Brain microvascular endothelial cell (primary cell): ENCODE measurements around the gene OCSTAMP.
A peak's percentile ranks its signal among the peaks of the same experiment; 100 is the strongest.

Experiments used
- DNase-seq: peaks from one replicate; pipeline ENCODE4 v3.0.0-alpha.2; 2020
- H3K27ac ChIP-seq: fragments of 250-450 bp; sonication (Bioruptor Pico); 2 replicates; pipeline ENCODE4 v1.5.1; 2020; ENCODE audit warnings: mild to moderate bottlenecking, moderate library complexity
- H3K27me3 ChIP-seq: fragments of 250-450 bp; sonication (Bioruptor Pico); replicated peaks from 2 replicates; pipeline ENCODE4 v1.5.1; 2020; ENCODE audit warnings: mild to moderate bottlenecking
- H3K36me3 ChIP-seq: fragments of 250-450 bp; sonication (Bioruptor Pico); replicated peaks from 2 replicates; pipeline ENCODE4 v1.5.1; 2020; ENCODE audit warnings: mild to moderate bottlenecking
- H3K4me3 ChIP-seq: 2 replicates; pipeline ENCODE4 v1.5.1; 2011; ENCODE audit warnings: low read depth, mild to moderate bottlenecking, control low read depth, low read length, moderate library complexity
- CTCF ChIP-seq: IDR thresholded peaks from 2 replicates; pipeline ENCODE4 v1.5.1; 2011; ENCODE audit warnings: low read depth, mild to moderate bottlenecking, moderate library complexity, low read length, control low read depth, inconsistent platforms; ENCODE audit errors: missing control alignments
- in situ Hi-C: cut with HindIII; loops from 2 replicates; pipeline ENCODE4 v1.10.0; 2017; ENCODE audit warnings: low sequenced_read_pairs, low pct_ligation_motif_present

OCSTAMP gene

DNA sequence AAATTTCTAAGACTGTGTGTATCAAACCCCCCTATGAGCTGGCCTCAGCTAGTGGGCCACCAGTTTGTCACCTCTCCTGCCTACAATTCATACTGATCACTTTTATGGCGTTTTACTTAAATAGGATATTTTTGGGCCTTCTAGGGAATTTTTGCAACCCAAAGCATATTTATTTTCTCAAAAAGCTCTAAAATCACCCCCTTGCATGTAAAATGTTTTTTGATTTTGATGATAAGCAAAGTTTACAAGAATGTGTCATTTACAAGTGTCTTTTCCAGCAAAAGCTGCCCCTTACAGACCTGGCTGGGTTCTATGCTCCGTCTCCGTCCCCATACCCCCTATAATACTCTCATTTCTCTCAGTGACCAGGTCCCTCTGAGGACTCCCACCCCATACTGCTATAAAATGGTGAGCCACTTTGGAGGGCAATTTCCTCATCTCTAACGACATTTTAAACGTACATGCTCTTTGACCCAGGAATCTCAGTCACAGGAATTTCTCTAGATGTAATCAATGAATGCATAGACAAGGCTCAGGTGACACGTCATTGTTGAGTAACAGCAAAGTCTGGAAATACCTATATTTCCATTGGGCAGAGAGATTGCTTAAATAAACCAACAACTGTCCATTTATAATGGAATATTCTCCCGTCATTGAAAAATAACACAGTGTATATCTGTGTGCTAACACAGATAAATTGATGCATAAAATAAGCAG, 13.9 kb upstream of the OCSTAMP start:
- in situ Hi-C loops = no loop called here
- H3K4me3 ChIP-seq = no peak overlapping the region
- no peaks in the 10 kb centered on the region for H3K36me3 ChIP-seq
- no peak for TF ChIP-seq CTCF
- no peak for DNase-seq
- no peaks in the 10 kb centered on the region for H3K27me3 ChIP-seq
- H3K27ac ChIP-seq = no peak overlapping the region

DNA sequence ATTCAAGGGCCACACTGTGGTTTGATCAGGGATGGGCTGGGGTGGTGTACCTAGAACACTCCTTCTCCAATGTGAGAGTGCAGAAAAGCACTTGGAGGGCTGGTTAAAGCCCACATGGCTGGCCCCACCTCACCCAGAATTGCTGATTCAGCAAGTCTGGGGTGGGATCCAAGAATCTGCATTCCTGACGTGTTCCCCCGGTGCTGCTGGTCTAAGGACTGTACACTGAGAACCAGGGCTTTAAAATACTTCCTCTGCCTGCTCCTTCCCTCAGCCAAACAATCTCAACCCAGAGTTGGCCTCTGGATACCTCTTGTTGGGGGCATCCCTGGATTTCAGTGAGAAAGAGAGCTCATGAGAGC, 13.4 kb upstream of the OCSTAMP start:
- no peaks in the 10 kb centered on the region for H3K27me3 ChIP-seq
- TF ChIP-seq CTCF = no peak
- H3K36me3 ChIP-seq = no peaks in the 10 kb centered on the region
- no peak overlapping the region for H3K4me3 ChIP-seq
- DNase-seq = no peak
- no peak overlapping the region for H3K27ac ChIP-seq
- in situ Hi-C loops = no loop called here

- H3K4me3 ChIP-seq = peak overlapping the region; percentile 43
- TF ChIP-seq CTCF = peak; percentile 15
- no peak overlapping the region for H3K27ac ChIP-seq
- in situ Hi-C loops = no loop called here
- DNase-seq = no peak
- no peaks in the 10 kb centered on the region for H3K36me3 ChIP-seq
- no peaks in the 10 kb centered on the region for H3K27me3 ChIP-seq
Measured at GRCh38 chr20:46563170-46563859, 12.9 kb upstream of the OCSTAMP start.

DNA sequence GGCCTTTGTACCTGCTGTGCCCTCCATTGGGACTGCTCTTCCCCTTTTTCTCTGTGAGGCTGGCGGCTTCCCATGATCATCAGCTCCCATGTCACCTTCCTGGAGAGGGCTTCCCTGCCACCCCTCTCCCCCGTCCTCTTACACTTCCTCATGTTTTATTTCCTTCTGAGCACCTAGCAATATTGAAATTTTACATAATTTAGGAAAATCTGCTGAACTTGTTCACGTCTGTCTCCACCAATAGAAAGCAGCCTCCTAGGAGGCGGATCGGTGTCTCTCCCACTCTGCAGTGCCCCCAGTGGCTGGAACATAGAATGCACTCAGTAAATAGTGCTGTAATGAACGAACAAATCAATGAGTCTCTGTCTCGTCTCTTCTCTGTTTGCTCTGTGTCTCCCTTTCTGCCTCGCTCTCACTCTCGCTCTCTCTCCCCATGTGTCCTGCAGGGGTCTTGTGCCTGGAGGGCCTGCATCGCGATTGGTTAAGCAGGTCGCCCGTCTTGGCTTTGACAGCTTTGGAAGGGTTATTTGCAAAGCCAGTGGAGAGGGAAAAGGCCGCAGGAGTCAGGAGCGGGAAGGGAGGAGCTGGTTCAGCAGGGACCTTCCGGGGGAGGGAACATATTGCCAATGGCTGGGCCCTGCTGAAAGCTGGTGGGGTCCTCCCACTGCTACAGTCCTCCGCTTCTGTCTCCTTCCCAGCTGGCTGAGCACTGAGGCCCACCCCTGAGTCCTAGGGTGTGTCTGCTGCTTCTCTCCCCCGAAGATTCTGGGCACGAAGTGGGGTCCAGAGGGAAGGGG, 12.1 kb upstream of the OCSTAMP start:
- H3K36me3 ChIP-seq = no peaks in the 10 kb centered on the region
- in situ Hi-C loops = no loop called here
- H3K27ac ChIP-seq = no peak overlapping the region
- H3K27me3 ChIP-seq = no peaks in the 10 kb centered on the region
- peak; percentile 62 for DNase-seq
- H3K4me3 ChIP-seq = peak overlapping the region; percentile 43
- TF ChIP-seq CTCF = peak; percentile 89

- no peaks in the 10 kb centered on the region for H3K36me3 ChIP-seq
- no peaks in the 10 kb centered on the region for H3K27me3 ChIP-seq
- no peak overlapping the region for H3K4me3 ChIP-seq
- DNase-seq = no peak
- TF ChIP-seq CTCF = no peak
- no peak overlapping the region for H3K27ac ChIP-seq
- in situ Hi-C loops = no loop called here
Measured at GRCh38 chr20:46562009-46562372, 11.5 kb upstream of the OCSTAMP start.
